Smooth muscle cell (in vitro differentiated cells): Measurements from ENCODE around the gene MTERF4. TPM values are rescaled to one million over a fixed set of nuclear protein-coding genes. Genes with fewer than 3 reads are reported as not detected.

ENCODE experiments used
- DNase-seq: peaks from one replicate; lab custom pipeline; 2025; ENCODE audit not compliant: unreplicated experiment; lab: John Stamatoyannopoulos, UW
- H2AFZ ChIP-seq: fragments of 200-600 bp; sonication (generic); 2 replicates; pipeline ENCODE4 v1.6.0; 2016; ENCODE audit warnings: antibody characterized with exemption, low read depth, mild to moderate bottlenecking
- H3F3A ChIP-seq: fragments of 200-600 bp; sonication (generic); 2 replicates; pipeline ENCODE4 v1.6.0; 2017; ENCODE audit warnings: antibody characterized with exemption, low read depth
- H3K27ac ChIP-seq: fragments of 200-600 bp; sonication (generic); 2 replicates; pipeline ENCODE4 v1.5.1; 2016; ENCODE audit warnings: low read depth, mild to moderate bottlenecking
- H3K27me3 ChIP-seq: fragments of 200-600 bp; sonication (generic); 2 replicates; pipeline ENCODE4 v1.6.1; 2016; ENCODE audit warnings: low read depth, mild to moderate bottlenecking
- H3K36me3 ChIP-seq: fragments of 200-600 bp; sonication (generic); 2 replicates; pipeline ENCODE4 v1.5.1; 2016; ENCODE audit warnings: low read depth
- H3K4me1 ChIP-seq: fragments of 200-600 bp; sonication (generic); 2 replicates; pipeline ENCODE4 v1.5.1; 2016; ENCODE audit warnings: low read depth
- H3K4me2 ChIP-seq: fragments of 200-600 bp; sonication (generic); 2 replicates; pipeline ENCODE4 v1.6.0; 2016; ENCODE audit warnings: mild to moderate bottlenecking
- H3K4me3 ChIP-seq: fragments of 200-600 bp; sonication (generic); 2 replicates; pipeline ENCODE4 v1.5.1; 2016; ENCODE audit warnings: mild to moderate bottlenecking
- H3K79me2 ChIP-seq: fragments of 200-600 bp; sonication (generic); 2 replicates; pipeline ENCODE4 v1.6.0; 2016; ENCODE audit warnings: low read depth, mild to moderate bottlenecking
- H3K9ac ChIP-seq: fragments of 200-600 bp; sonication (generic); 2 replicates; pipeline ENCODE4 v1.6.0; 2016; ENCODE audit warnings: low read depth
- H3K9me3 ChIP-seq: fragments of 200-600 bp; sonication (generic); replicated peaks from 2 replicates; pipeline ENCODE4 v1.5.1; 2016; ENCODE audit warnings: low read depth
- H4K20me1 ChIP-seq: fragments of 200-600 bp; sonication (generic); 2 replicates; pipeline ENCODE4 v1.6.0; 2016; ENCODE audit warnings: low read depth
- CTCF ChIP-seq: fragments of 200-600 bp; sonication (generic); IDR thresholded peaks from 2 replicates; pipeline ENCODE4 v1.5.1; 2017; ENCODE audit warnings: borderline replicate concordance, mild to moderate bottlenecking, antibody characterized with exemption; ENCODE audit not compliant: insufficient read depth, poor library complexity, severe bottlenecking
- WGBS: methylation state at CpG from one replicate; pipeline ENCODE4 v1.1.7; 2016; ENCODE audit warnings: low lambda C conversion rate; 5-methylcytosine and 5-hydroxymethylcytosine counted together
- polyA plus RNA-seq: library from polyadenylated mRNA; unstranded; fragments of >200 nt; fragmentation: Nextera tagmentation; extraction: Ambion mirVana; gene quantifications from 2 replicates; pipeline ENCODE4 v1.2.1, GENCODE V29; 2016
- total RNA-seq: library from RNA; depleted of rRNA; stranded (reverse); fragments of >200 nt; gene quantifications from 2 replicates; pipeline ENCODE4 v1.2.3, GENCODE V29; 2014

Gene MTERF4
- total and polyA plus RNA-seq, 2 experiments from 2014 or later = 13.7 to 27.3 TPM

GRCh38 chr2:241053576-241054251, 48.4 kb downstream of the MTERF4 start:
- H3K4me2 ChIP-seq = no peak overlapping the region
- H3K9me3 ChIP-seq = no peaks in the 10 kb centered on the region
- no peaks in the 10 kb centered on the region for H3K36me3 ChIP-seq
- no peak overlapping the region for H3K4me3 ChIP-seq
- no peak overlapping the region for H2AFZ ChIP-seq
- H3K79me2 ChIP-seq = no peaks in the 10 kb centered on the region
- H3K4me1 ChIP-seq = no peaks in the 10 kb centered on the region
- peaks cover 8% of the 10 kb centered on the region for H4K20me1 ChIP-seq
- H3K9ac ChIP-seq = no peak overlapping the region
- H3K27ac ChIP-seq = no peak overlapping the region
- H3F3A ChIP-seq = no peaks in the 10 kb centered on the region
- TF ChIP-seq CTCF = no peak
- H3K27me3 ChIP-seq = no peaks in the 10 kb centered on the region
- 93% methylated on average over 8 of the region's 8 CpGs for WGBS
- no peak for DNase-seq

- Histone ChIP-seq H3K4me3 (no peak overlapping the region), H4K20me1 (peaks cover 8% of the 10 kb centered on the region), H3K27me3 (no peaks in the 10 kb centered on the region), H3K27ac (no peak overlapping the region), H3K79me2 (no peaks in the 10 kb centered on the region), H3K4me1 (no peaks in the 10 kb centered on the region), H3K9me3 (no peaks in the 10 kb centered on the region), H3K36me3 (no peaks in the 10 kb centered on the region), H3K9ac (no peak overlapping the region), H2AFZ (no peak overlapping the region), H3K4me2 (no peak overlapping the region), H3F3A (no peaks in the 10 kb centered on the region)
- TF ChIP-seq CTCF = no peak
- WGBS = 86% methylated on average over 21 of the region's 31 CpGs
- DNase-seq = no peak
Measured at GRCh38 chr2:241052677-241053360, 49.3 kb downstream of the MTERF4 start.

GRCh38 chr2:241051578-241052487, 50.3 kb downstream of the MTERF4 start:
- no peak for TF ChIP-seq CTCF
- DNase-seq = no peak
- no peaks in the 10 kb centered on the region for H3K27me3 ChIP-seq
- no peaks in the 10 kb centered on the region for H3K36me3 ChIP-seq
- H3K27ac ChIP-seq = no peak overlapping the region
- H3K4me2 ChIP-seq = no peak overlapping the region
- H3K9ac ChIP-seq = no peak overlapping the region
- no peak overlapping the region for H3K4me3 ChIP-seq
- no peak overlapping the region for H2AFZ ChIP-seq
- peaks cover 8% of the 10 kb centered on the region for H4K20me1 ChIP-seq
- no peaks in the 10 kb centered on the region for H3K9me3 ChIP-seq
- no peaks in the 10 kb centered on the region for H3F3A ChIP-seq
- no peaks in the 10 kb centered on the region for H3K4me1 ChIP-seq
- H3K79me2 ChIP-seq = no peaks in the 10 kb centered on the region
- WGBS = 90% methylated on average over 32 of the region's 33 CpGs
